Breast epithelium (tissue), 4 donors: Measurements from ENCODE around the gene ACOXL. TPM values are rescaled to one million over a fixed set of nuclear protein-coding genes. Genes with fewer than 3 reads are reported as not detected.
"Not testable (repeated sequence)": the region's sequence is repeated elsewhere in the genome, so short reads cannot be mapped to it uniquely, and the experiment has no call there.

ENCODE experiments used
- DNase-seq, 2 donors: peaks; one replicate each; pipeline ENCODE4 v3.0.0-alpha.2; 2019; ENCODE audit warnings: low spot score in 2 of 2
- H3K27ac ChIP-seq, 2 donors: fragments of 200-600 bp; sonication (generic) in 1 of 2; one replicate each; pipeline ENCODE4 v1.5.1; 2016 to 2019; ENCODE audit warnings: mild to moderate bottlenecking in 1 of 2
- H3K27me3 ChIP-seq, 2 donors: fragments of 200-600 bp; sonication (generic) in 1 of 2; one replicate each; pipeline versions ENCODE4 v1.5.1 to v1.6.0; 2017 to 2019; ENCODE audit warnings: control low read depth in 1 of 2, mild to moderate bottlenecking in 1 of 2
- H3K36me3 ChIP-seq: fragments of 200-600 bp; one replicate; pipeline ENCODE4 v1.5.1; 2019
- H3K4me1 ChIP-seq, 2 donors: fragments of 200-600 bp; sonication (generic); one replicate each; pipeline ENCODE4 v1.5.1; 2016 to 2019; ENCODE audit warnings: control low read depth in 1 of 2
- H3K4me3 ChIP-seq, 3 donors: fragments of 200-600 bp; sonication (generic); 1 replicate in 2 of 3; 2 replicates in 1 of 3; pipeline ENCODE4 v1.5.1; 2016 to 2019; ENCODE audit warnings: mild to moderate bottlenecking in 3 of 3, moderate library complexity in 2 of 3
- H3K9me3 ChIP-seq, 2 donors: fragments of 200-600 bp; sonication (generic) in 1 of 2; one replicate each; pipeline ENCODE4 v1.5.1; 2016 to 2019; ENCODE audit warnings: control low read depth in 1 of 2
- POLR2A ChIP-seq: fragments of 450-650 bp; IDR thresholded peaks from one replicate; pipeline ENCODE4 v1.6.1; 2016; ENCODE audit warnings: antibody characterized with exemption, mild to moderate bottlenecking, moderate library complexity
- POLR2AphosphoS5 ChIP-seq, 3 donors: sonication (generic); formaldehyde crosslinking; IDR thresholded peaks; one replicate each; pipeline ENCODE4 v1.6.1; 2017; ENCODE audit warnings: antibody characterized with exemption in 3 of 3
- intact Hi-C: fragments of 100-400 bp; cut with DNase I; formaldehyde crosslinking; loops from one replicate; pipeline ENCODE4 v1.15.1; 2023; ENCODE audit warnings: low total_unique reads
- total RNA-seq, 3 donors: library from RNA; depleted of rRNA; stranded (reverse); fragments of >200 nt; gene quantifications; one replicate each; pipeline ENCODE4 v1.1.0, GENCODE V29; 2016
- TF ChIP-seq, protein P1 (sequence below), 3 donors: fragments of 450-650 bp; IDR thresholded peaks; one replicate each; pipeline ENCODE4 v1.5.1; 2016 to 2017; ENCODE audit warnings: antibody characterized with exemption in 3 of 3, mild to moderate bottlenecking in 3 of 3, moderate library complexity in 3 of 3

Gene ACOXL
- total RNA-seq, 3 donors from 2014 or later, result not detected

DNA sequence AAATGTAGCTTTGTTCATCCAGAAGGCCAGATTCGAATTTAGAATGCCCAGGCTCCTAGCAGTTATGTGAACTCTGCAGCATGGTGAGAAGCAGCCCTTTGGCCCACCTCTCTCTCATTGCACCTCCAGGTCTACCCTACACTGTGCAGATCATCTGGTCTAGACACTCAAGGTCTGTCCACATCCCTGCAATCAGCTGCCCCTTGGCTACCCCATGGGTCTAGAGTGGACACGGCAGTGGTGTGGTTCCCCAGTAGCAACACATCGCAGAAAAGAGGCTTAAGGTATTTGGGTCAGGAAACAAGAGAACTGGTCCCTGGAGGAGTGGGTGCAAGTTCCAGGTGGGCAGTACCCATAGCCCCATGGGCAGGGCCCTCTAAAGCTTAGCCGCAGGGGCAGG is 311.7 kb downstream of the ACOXL start:
- intact Hi-C loops, result no loop called here
- H3K9me3 ChIP-seq, result no peaks in the 10 kb centered on the region
- no peaks in the 10 kb centered on the region for H3K27me3 ChIP-seq
- DNase-seq, result no peak
- no peak overlapping the region for H3K4me3 ChIP-seq
- H3K27ac ChIP-seq, result no peak overlapping the region
- no peaks in the 10 kb centered on the region for H3K36me3 ChIP-seq
- no peaks in the 10 kb centered on the region for H3K4me1 ChIP-seq
- TF ChIP-seq POLR2A, result no peak
- TF ChIP-seq, protein P1, sequence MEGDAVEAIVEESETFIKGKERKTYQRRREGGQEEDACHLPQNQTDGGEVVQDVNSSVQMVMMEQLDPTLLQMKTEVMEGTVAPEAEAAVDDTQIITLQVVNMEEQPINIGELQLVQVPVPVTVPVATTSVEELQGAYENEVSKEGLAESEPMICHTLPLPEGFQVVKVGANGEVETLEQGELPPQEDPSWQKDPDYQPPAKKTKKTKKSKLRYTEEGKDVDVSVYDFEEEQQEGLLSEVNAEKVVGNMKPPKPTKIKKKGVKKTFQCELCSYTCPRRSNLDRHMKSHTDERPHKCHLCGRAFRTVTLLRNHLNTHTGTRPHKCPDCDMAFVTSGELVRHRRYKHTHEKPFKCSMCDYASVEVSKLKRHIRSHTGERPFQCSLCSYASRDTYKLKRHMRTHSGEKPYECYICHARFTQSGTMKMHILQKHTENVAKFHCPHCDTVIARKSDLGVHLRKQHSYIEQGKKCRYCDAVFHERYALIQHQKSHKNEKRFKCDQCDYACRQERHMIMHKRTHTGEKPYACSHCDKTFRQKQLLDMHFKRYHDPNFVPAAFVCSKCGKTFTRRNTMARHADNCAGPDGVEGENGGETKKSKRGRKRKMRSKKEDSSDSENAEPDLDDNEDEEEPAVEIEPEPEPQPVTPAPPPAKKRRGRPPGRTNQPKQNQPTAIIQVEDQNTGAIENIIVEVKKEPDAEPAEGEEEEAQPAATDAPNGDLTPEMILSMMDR (IDR thresholded peaks at IDR 0.05), result no peak
- TF ChIP-seq POLR2AphosphoS5 (IDR thresholded peaks at IDR 0.05), result no peak

DNA sequence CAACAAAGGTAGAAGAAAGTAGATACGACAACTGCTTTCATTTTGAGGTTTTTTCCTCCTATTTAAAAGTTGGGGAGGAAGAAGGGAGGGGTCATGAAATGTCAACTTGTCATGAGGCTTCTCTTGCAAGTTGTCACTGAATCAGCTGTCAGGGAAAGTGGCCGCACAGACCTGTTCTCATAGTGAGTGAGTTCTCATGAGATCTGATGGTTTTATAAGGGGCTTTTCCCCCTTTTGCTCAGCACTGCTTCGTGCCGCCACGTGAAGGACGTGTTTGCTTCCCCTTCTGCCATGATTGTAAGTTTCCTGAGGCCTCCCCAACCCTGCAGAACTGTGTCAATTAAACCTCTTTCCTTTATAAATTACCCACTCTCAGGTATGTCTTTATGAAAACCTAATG is 312.9 kb downstream of the ACOXL start:
- H3K9me3 ChIP-seq, H3K36me3 ChIP-seq, intact Hi-C loops, H3K4me3 ChIP-seq, DNase-seq, H3K27me3 ChIP-seq, H3K4me1 ChIP-seq, H3K27ac ChIP-seq: not testable (repeated sequence)

GRCh38 chr2:111045771-111046444 is 313.5 kb downstream of the ACOXL start:
- TF ChIP-seq POLR2A, result no peak
- TF ChIP-seq, protein P1 (IDR thresholded peaks at IDR 0.05), result no peak
- TF ChIP-seq POLR2AphosphoS5 (IDR thresholded peaks at IDR 0.05), result no peak
- H3K9me3 ChIP-seq, result no peaks in the 10 kb centered on the region
- no peaks in the 10 kb centered on the region for H3K27me3 ChIP-seq
- H3K4me3 ChIP-seq, result no peak overlapping the region
- intact Hi-C loops, result no loop called here
- H3K27ac ChIP-seq, result no peak overlapping the region
- H3K4me1 ChIP-seq, result no peaks in the 10 kb centered on the region
- no peak for DNase-seq
- no peaks in the 10 kb centered on the region for H3K36me3 ChIP-seq

GRCh38 chr2:111046670-111047069 is 314.3 kb downstream of the ACOXL start:
- DNase-seq, result no peak
- Histone ChIP-seq H3K4me3 (no peak overlapping the region), H3K27me3 (no peaks in the 10 kb centered on the region), H3K9me3 (no peaks in the 10 kb centered on the region), H3K4me1 (no peaks in the 10 kb centered on the region), H3K27ac (no peak overlapping the region), H3K36me3 (no peaks in the 10 kb centered on the region)
- intact Hi-C loops, result no loop called here
- TF ChIP-seq POLR2AphosphoS5 (IDR thresholded peaks at IDR 0.05) (no peak), POLR2A (no peak)
- TF ChIP-seq, protein P1 (IDR thresholded peaks at IDR 0.05), result no peak

- no peaks in the 10 kb centered on the region for H3K36me3 ChIP-seq
- H3K4me1 ChIP-seq, result no peaks in the 10 kb centered on the region
- DNase-seq, result no peak
- no peaks in the 10 kb centered on the region for H3K9me3 ChIP-seq
- TF ChIP-seq, protein P1 (IDR thresholded peaks at IDR 0.05), result no peak
- TF ChIP-seq POLR2AphosphoS5 (IDR thresholded peaks at IDR 0.05) (no peak), POLR2A (no peak)
- H3K4me3 ChIP-seq, result no peak overlapping the region
- no peaks in the 10 kb centered on the region for H3K27me3 ChIP-seq
- intact Hi-C loops, result no loop called here
- H3K27ac ChIP-seq, result peak overlapping the region; percentile 23 to 60
Measured at GRCh38 chr2:111048856-111049768, 316.7 kb downstream of the ACOXL start.
